Brain pericyte (primary cell): Measurements from ENCODE around the gene TRIM16.
"Not testable (repeated sequence)": the region's sequence is repeated elsewhere in the genome, so short reads cannot be mapped to it uniquely, and the experiment has no call there.

Source experiments
- DNase-seq: peaks from one replicate; pipeline ENCODE4 v3.0.0-alpha.2; 2012; ENCODE audit warnings: low read depth, low spot score

Gene TRIM16

GRCh38 chr17:15683824-15684478, at the start of gene TRIM16:
TRIM16 (minus strand) TSS chr17:15684311; CDS start chr17:15651609, 32,702 bp downstream.
- not testable (repeated sequence) for DNase-seq

- not testable (repeated sequence) for DNase-seq
Observed at GRCh38 chr17:15733174-15733789, 49.2 kb upstream of the TRIM16 start.

- DNase-seq: not testable (repeated sequence)
Observed at GRCh38 chr17:15731900-15732299, 47.8 kb upstream of the TRIM16 start, which contains the start of gene TBC1D26. TBC1D26 (plus strand) TSS chr17:15732283; CDS start chr17:15735349, 3,066 bp downstream.

GRCh38 chr17:15730535-15730934, 46.4 kb upstream of the TRIM16 start:
- DNase-seq: not testable (repeated sequence)

GRCh38 chr17:15716601-15717563, 32.8 kb upstream of the TRIM16 start:
- not testable (repeated sequence) for DNase-seq

- not testable (repeated sequence) for DNase-seq
Observed at GRCh38 chr17:15708879-15709278, 24.8 kb upstream of the TRIM16 start.

- DNase-seq: not testable (repeated sequence)
Observed at GRCh38 chr17:15704813-15705212, 20.7 kb upstream of the TRIM16 start.

GRCh38 chr17:15704239-15704638, 20.1 kb upstream of the TRIM16 start:
- DNase-seq: not testable (repeated sequence)

GRCh38 chr17:15699937-15700336, 15.8 kb upstream of the TRIM16 start:
- DNase-seq: not testable (repeated sequence)

- peak; percentile 98 for DNase-seq
Observed at GRCh38 chr17:15699413-15699924, 15.4 kb upstream of the TRIM16 start, which contains the start of gene ZNF286A. ZNF286A (plus strand) TSS chr17:15699752; CDS start chr17:15700330, 578 bp downstream.

GRCh38 chr17:15698967-15699366, 14.9 kb upstream of the TRIM16 start:
- not testable (repeated sequence) for DNase-seq

- DNase-seq: not testable (repeated sequence)
Observed at GRCh38 chr17:15687494-15687893, 3.4 kb upstream of the TRIM16 start.

- DNase-seq: not testable (repeated sequence)
Observed at GRCh38 chr17:15683135-15683534, 976 bp downstream of the TRIM16 start.

GRCh38 chr17:15675991-15676390, 8.1 kb downstream of the TRIM16 start:
- DNase-seq: not testable (repeated sequence)

- not testable (repeated sequence) for DNase-seq
Observed at GRCh38 chr17:15674640-15675039, 9.5 kb downstream of the TRIM16 start.

GRCh38 chr17:15669526-15669925, 14.6 kb downstream of the TRIM16 start:
- not testable (repeated sequence) for DNase-seq

- no peak for DNase-seq
Observed at GRCh38 chr17:15663691-15664090, 20.4 kb downstream of the TRIM16 start.

- DNase-seq: no peak
Observed at GRCh38 chr17:15663176-15663575, 20.9 kb downstream of the TRIM16 start.

- DNase-seq: no peak
Observed at GRCh38 chr17:15662681-15663080, 21.4 kb downstream of the TRIM16 start.

GRCh38 chr17:15660077-15660476, 24.0 kb downstream of the TRIM16 start:
- DNase-seq: no peak

- DNase-seq: no peak
Observed at GRCh38 chr17:15659663-15660062, 24.4 kb downstream of the TRIM16 start.
